Right lobe of liver (tissue), 6 donors: Measurements from ENCODE around the gene CACNA1D. TPM values are rescaled to one million over a fixed set of nuclear protein-coding genes. Genes with fewer than 3 reads are reported as not detected.

Source experiments
- ATAC-seq, 4 donors: fragments of 200-7000 bp; cut with Tn5 transposase; one replicate each; pipeline ENCODE4 v1.9.1; 2020; ENCODE audit warnings: mild to moderate bottlenecking in 4 of 4, moderate library complexity in 4 of 4
- DNase-seq, 3 donors: peaks; one replicate each; pipeline ENCODE4 v3.0.0-alpha.2; 2020
- H3K27ac ChIP-seq, 3 donors: fragments of 200-600 bp; one replicate each; pipeline ENCODE4 v1.8.0; 2022
- H3K27me3 ChIP-seq, 2 donors: fragments of 200-600 bp; one replicate each; pipeline ENCODE4 v1.8.0; 2022
- H3K36me3 ChIP-seq, 4 donors: fragments of 200-600 bp; sonication (generic) in 1 of 4; one replicate each; pipeline versions ENCODE4 v1.5.1 to v1.8.0; 2017 to 2022; ENCODE audit warnings: control low read depth in 1 of 4
- H3K4me1 ChIP-seq, 4 donors: fragments of 200-600 bp; sonication (generic) in 1 of 4; one replicate each; pipeline versions ENCODE4 v1.5.1 to v1.8.0; 2017 to 2022; ENCODE audit warnings: control low read depth in 1 of 4
- H3K4me3 ChIP-seq, 3 donors: fragments of 200-600 bp; one replicate each; pipeline ENCODE4 v1.8.0; 2022
- H3K9me3 ChIP-seq, 4 donors: fragments of 200-600 bp; sonication (generic) in 1 of 4; one replicate each; pipeline versions ENCODE4 v1.5.1 to v1.8.0; 2017 to 2022; ENCODE audit warnings: control low read depth in 1 of 4
- POLR2A ChIP-seq: fragments of 450-650 bp; IDR thresholded peaks from one replicate; pipeline ENCODE4 v1.6.1; 2017; ENCODE audit warnings: antibody characterized with exemption, mild to moderate bottlenecking
- WGBS: methylation state at CpG from one replicate; pipeline ENCODE4 v1.1.6; 2018; ENCODE audit warnings: low coverage, low lambda C conversion rate; ENCODE audit not compliant: insufficient coverage; ENCODE audit errors: missing lambda C conversion rate; 5-methylcytosine and 5-hydroxymethylcytosine counted together
- intact Hi-C, 2 donors: fragments of 100-400 bp; cut with DNase I; formaldehyde crosslinking; loops; one replicate each; pipeline versions ENCODE4 v1.11.2 to v1.14.1; 2022
- total RNA-seq, 6 experiments: library from RNA; depleted of rRNA in 2 of 6; stranded (reverse); fragments of >200 nt in 2 of 6; fragmentation: NEBNext Ultra II Directional in 3 of 6; extraction: Animal tissue kit (Norgen Biotek cat#: 25700) in 3 of 6; gene quantifications; one replicate each; pipeline versions ENCODE4 v1.1.0 to v1.2.4, GENCODE V29; 2016 to 2023
- TF ChIP-seq, protein P1 (sequence below), 4 donors: fragments of 200-600 bp in 3 of 4; fragments of 450-650 bp in 1 of 4; IDR thresholded peaks; one replicate each; pipeline versions ENCODE4 v1.5.1 to v1.8.0; 2016 to 2022; ENCODE audit warnings: antibody characterized with exemption in 4 of 4, mild to moderate bottlenecking in 2 of 4
- donor health status: DM: no; HTN: yes; CAD: no.
- donor health status: DM: no; HTN: no; CAD: no.
- donor health status: DM: no; HTN: no; CAD: no.
- donor health status: DM: no; HTN: yes; CAD: no.
- donor health status: DM: no; HTN: yes; CAD: no.

The CACNA1D gene
- total RNA-seq, 6 experiments from 2014 or later, result 5.5 to 12.7 (median 9.3) TPM

DNA sequence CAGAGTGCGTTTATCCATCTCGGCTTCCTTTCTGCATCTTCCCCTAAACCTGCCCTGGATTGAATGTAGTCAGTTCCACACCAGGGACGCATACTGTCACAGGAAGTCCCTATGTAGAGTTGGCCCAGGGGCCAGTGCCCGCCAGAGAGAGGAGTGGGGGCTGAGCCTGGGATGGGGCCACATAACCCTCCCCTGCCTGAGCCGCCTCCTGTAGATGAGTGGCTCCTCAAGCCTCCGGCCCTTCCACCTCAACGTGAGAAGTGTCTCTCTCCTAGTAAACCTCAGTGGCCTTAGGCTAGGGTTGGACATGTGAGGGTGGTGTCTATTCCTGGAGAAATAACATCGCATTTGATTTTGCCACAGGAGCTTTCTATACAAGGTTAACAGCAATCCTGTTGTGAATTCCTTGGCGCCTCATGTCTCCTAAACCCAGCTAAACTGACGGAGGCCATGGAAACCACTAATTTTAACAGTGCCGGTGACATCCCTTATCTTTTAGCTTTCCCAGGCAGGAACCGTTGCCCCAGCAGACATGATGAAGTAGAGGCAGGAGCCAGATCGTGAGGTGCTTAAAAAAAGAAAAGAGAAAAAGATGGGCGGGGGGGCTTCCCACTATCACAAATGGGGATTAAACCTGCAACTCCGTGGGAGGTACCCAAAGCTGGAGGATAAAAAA lies 180.7 kb downstream of the CACNA1D start:
- DNase-seq, result no peak
- ATAC-seq, result no peak
- Histone ChIP-seq H3K36me3 (no peaks in the 10 kb centered on the region), H3K27me3 (no peaks in the 10 kb centered on the region), H3K4me3 (no peak overlapping the region), H3K27ac (no peak overlapping the region), H3K4me1 (no peaks in the 10 kb centered on the region), H3K9me3 (no peaks in the 10 kb centered on the region)
- WGBS, result 70% methylated on average over 8 of the region's 15 CpGs
- intact Hi-C loops, result no loop called here
- no peak for TF ChIP-seq POLR2A
- TF ChIP-seq, protein P1, sequence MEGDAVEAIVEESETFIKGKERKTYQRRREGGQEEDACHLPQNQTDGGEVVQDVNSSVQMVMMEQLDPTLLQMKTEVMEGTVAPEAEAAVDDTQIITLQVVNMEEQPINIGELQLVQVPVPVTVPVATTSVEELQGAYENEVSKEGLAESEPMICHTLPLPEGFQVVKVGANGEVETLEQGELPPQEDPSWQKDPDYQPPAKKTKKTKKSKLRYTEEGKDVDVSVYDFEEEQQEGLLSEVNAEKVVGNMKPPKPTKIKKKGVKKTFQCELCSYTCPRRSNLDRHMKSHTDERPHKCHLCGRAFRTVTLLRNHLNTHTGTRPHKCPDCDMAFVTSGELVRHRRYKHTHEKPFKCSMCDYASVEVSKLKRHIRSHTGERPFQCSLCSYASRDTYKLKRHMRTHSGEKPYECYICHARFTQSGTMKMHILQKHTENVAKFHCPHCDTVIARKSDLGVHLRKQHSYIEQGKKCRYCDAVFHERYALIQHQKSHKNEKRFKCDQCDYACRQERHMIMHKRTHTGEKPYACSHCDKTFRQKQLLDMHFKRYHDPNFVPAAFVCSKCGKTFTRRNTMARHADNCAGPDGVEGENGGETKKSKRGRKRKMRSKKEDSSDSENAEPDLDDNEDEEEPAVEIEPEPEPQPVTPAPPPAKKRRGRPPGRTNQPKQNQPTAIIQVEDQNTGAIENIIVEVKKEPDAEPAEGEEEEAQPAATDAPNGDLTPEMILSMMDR (IDR thresholded peaks at IDR 0.05), result no peak

DNA sequence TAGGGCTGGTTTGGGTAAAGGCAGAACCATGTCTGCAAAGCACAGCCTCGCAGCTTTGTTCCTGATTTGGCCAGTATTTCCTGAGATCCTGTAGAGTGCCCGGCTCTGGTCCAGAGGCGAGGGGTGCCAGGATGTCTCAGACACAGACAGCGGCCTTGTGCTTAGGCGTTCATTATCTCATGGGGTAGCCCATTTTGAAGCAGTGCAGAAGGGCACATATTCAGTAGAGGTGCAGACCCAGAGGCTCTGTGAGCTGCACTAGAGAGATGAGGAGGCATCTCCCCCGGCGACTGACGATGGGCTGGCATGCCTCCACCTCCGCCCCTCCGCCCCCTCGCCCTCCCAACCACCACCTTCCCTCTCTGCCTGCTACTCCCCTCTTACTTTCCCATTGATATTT lies 181.5 kb downstream of the CACNA1D start:
- Histone ChIP-seq H3K4me3 (no peak overlapping the region), H3K4me1 (no peaks in the 10 kb centered on the region), H3K9me3 (no peaks in the 10 kb centered on the region), H3K27me3 (no peaks in the 10 kb centered on the region), H3K36me3 (no peaks in the 10 kb centered on the region), H3K27ac (no peak overlapping the region)
- DNase-seq (no peak), ATAC-seq (no peak)
- TF ChIP-seq, protein P1 (IDR thresholded peaks at IDR 0.05), result no peak
- 67% methylated on average over 4 of the region's 11 CpGs for WGBS
- intact Hi-C loops, result no loop called here

DNA sequence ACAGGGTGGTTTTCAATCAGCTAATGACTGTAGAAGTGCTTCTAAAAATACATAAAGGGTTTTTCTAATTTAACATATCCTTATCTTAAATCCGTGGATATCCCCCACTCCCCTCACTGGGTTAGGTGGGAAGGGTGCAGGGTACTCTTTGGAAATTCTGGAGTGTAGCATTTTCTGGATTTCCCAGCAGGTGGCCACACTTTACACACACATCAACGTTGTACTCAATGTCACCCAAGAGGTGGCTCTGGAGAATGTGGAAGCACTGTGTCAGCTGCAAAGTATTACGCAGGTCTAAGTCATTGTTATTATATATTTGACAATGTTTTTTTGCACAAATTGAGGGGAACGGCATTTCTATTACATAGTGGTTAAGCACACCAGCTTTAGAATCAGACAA lies 183.0 kb downstream of the CACNA1D start:
- intact Hi-C loops, result no loop called here
- 31% methylated on average over 4 of the region's 4 CpGs for whole genome bisulfite sequencing
- H3K9me3 ChIP-seq, result no peaks in the 10 kb centered on the region
- no peaks in the 10 kb centered on the region for H3K4me1 ChIP-seq
- TF ChIP-seq POLR2A, result no peak
- TF ChIP-seq, protein P1 (IDR thresholded peaks at IDR 0.05), result peak; percentile 38 to 55 (median 54)
- ATAC-seq (peak; percentile 84 to 93 (median 91)), DNase-seq (no peak)
- H3K27ac ChIP-seq, result no peak overlapping the region
- H3K36me3 ChIP-seq, result no peaks in the 10 kb centered on the region
- no peaks in the 10 kb centered on the region for H3K27me3 ChIP-seq
- H3K4me3 ChIP-seq, result no peak overlapping the region

DNA sequence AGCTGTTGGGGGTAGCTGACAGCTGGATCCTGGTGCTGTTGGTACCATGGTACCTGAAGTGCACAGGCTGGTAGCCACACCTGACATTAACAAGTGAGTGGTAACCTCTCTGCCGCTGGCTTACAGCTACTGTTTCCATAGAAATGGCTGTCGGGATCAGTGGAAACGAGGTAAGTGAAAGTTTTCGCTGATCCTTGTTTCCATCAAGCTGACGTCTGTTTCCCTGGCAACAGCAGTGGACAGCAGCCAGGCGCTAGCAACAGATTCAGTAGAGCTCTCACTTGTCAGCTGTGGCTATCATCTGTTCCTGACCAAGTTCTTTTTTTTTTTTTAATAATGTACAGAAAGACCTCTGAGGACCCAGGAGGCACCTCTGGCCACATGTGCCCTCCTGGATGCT lies 185.6 kb downstream of the CACNA1D start:
- TF ChIP-seq, protein P1 (IDR thresholded peaks at IDR 0.05), result no peak
- TF ChIP-seq POLR2A, result no peak
- Histone ChIP-seq H3K9me3 (no peaks in the 10 kb centered on the region), H3K4me1 (no peaks in the 10 kb centered on the region), H3K4me3 (no peak overlapping the region), H3K27ac (no peak overlapping the region), H3K36me3 (no peaks in the 10 kb centered on the region), H3K27me3 (no peaks in the 10 kb centered on the region)
- no peak for DNase-seq
- intact Hi-C loops, result no loop called here
- WGBS, result 50% methylated on average over 6 of the region's 6 CpGs
- ATAC-seq, result no peak
